ENCODE results near the gene CALR3.

CALR3 gene

DNA sequence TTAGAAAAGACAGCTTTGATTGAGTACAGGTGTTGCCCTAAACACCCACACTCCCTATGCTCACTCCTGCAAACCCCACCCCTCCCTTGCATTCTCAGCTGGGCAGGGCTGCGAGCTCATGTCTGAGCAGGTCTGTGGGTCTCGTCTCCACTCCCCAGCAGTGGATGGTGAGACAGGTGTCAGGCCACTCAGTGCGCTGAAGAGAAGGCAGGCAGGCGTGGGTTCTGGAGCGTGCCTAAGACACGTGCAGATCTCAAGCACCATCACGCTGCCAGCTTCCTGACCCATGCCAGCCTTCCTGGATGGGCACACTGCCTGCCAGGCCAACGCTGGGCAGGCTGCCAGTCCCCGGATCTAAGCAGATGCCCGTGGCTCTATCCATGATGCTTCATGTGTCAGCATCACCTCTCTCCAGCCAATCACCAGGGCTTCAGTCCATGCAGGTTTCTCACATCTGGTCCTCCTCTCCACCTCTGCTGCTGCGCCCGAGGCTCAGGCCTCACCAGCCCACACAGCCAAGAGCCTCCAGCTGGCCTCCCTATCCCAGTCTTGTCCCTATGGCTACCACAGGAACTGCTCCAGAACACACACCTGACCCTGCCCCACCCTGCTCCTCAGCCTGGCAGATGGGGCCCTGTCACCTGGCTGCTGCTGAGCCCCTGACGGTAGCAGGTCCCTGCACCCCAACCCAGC is 66.8 kb downstream of the CALR3 start:
- no peak for DNase-seq (ENCODE audit: low read depth)

Measured in stimulated activated CD8-positive, alpha-beta memory T cell treated with anti-CD3 and anti-CD28 coated beads, Interleukin-7, amount 100 ng/mL, for 24 hours (primary cell).